ENCODE data around the gene ARSB.
"Not testable (repeated sequence)": the region's sequence is repeated elsewhere in the genome, so short reads cannot be mapped to it uniquely, and the experiment has no call there.

Gene ARSB

DNA sequence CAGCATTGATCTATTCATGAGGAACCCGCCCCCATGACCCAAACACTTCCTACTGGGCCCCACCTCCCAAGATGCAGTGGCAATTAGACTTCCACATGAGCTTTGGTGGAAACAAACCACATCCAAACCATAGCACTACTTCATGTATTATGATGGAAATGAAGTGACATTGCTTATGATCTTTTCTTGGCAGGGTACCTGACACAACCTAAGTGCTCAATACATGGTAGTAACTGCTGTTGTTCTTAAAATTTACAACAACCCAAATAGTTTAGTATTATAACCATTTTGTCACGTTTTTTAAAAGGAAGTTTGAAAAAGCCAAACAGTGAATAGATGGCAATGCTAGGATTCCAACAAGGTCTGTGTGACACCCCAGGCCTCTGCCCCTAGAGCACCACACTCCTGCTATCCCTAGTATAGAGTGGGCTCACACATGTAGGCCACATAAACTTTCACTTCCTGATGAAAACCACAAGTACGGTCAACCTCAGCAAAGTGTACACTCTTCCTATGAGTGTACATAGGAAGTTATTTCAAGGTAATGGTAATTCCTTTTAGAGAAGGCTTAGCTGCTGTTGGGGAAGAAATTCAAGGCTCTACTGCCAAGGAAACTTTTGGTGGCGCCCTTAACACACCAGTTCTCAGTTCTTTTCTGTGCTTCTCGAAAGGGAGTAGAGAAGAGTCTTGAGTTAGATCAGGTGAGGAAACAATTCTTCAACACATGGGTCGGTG lies 97.6 kb downstream of the ARSB start:
- no peak for DNase-seq (ENCODE audit: low read depth)
- TF ChIP-seq, protein P1, sequence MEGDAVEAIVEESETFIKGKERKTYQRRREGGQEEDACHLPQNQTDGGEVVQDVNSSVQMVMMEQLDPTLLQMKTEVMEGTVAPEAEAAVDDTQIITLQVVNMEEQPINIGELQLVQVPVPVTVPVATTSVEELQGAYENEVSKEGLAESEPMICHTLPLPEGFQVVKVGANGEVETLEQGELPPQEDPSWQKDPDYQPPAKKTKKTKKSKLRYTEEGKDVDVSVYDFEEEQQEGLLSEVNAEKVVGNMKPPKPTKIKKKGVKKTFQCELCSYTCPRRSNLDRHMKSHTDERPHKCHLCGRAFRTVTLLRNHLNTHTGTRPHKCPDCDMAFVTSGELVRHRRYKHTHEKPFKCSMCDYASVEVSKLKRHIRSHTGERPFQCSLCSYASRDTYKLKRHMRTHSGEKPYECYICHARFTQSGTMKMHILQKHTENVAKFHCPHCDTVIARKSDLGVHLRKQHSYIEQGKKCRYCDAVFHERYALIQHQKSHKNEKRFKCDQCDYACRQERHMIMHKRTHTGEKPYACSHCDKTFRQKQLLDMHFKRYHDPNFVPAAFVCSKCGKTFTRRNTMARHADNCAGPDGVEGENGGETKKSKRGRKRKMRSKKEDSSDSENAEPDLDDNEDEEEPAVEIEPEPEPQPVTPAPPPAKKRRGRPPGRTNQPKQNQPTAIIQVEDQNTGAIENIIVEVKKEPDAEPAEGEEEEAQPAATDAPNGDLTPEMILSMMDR (conservative IDR thresholded peaks at IDR 0.05; ENCODE audit: control insufficient read depth, insufficient read depth, low read depth, low read length) = no peak
- no peak overlapping the region for H3K4me3 ChIP-seq (ENCODE audit: control insufficient read depth, low read depth, low read length)

DNA sequence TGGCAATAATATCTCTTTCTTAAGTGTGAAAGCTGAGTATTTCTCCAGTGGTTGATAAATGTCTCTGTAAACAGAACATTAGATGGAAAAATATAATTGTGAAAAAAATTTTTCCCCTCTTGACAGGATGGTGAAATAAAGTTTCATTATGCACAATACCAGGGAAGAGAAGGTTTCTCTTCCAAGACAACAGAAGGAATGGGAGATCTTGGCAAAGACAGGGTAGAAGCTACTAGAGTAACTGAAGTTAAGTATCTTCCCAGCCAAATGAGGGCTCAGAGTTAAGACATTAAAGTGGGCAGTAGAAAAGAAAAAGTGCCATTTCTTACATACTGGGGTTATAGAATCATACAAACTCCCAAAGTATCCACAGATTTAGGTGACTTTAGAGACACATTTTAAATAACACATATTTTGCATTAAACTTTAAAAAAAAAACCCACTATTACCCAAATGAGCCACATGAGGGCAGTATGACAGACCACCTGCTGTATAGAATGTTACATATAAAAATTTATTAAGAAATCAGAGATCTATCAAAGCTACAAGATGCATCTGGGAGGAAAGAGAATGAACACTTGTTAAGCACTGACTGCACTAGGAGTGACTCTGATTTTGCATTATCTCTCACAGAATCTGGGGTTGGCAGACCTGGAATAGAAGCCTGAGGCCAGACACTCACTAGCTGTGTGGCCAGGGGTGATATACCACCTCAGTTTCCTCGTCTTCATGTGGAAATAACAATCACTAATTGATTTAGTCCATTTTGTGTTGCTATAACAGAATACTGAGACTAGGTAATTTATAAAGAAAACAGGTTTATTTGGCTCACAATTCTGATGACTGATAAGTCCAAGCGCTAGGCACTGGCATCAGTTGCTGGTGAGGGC lies 98.5 kb downstream of the ARSB start:
- TF ChIP-seq, protein P1 (conservative IDR thresholded peaks at IDR 0.05; ENCODE audit: control insufficient read depth, insufficient read depth, low read depth, low read length) = peak; percentile 68
- H3K4me3 ChIP-seq (ENCODE audit: control insufficient read depth, low read depth, low read length) = no peak overlapping the region
- peak; percentile 33 for DNase-seq (ENCODE audit: low read depth)

DNA sequence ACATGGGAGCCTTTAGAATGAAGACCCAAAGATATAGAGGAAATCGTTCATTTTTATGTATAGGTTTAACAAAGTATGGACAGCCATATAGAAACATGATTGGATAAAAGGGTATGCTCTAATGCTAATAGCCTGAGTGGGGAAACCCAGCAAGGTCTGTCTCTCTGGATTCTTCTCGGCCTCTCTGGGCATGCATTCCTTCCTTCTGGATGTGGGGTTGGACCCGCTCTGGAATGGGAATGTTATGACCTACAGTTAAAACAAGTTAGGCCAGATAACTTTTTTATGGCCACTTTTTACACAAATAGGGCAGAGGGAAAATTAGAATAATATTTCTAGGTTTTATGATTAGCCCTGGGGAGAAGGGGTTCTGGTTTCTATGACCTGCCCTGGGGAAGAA lies 103.2 kb downstream of the ARSB start:
- no peak overlapping the region for H3K4me3 ChIP-seq (ENCODE audit: control insufficient read depth, low read depth, low read length)
- no peak for DNase-seq (ENCODE audit: low read depth)
- TF ChIP-seq, protein P1 (conservative IDR thresholded peaks at IDR 0.05; ENCODE audit: control insufficient read depth, insufficient read depth, low read depth, low read length) = no peak

DNA sequence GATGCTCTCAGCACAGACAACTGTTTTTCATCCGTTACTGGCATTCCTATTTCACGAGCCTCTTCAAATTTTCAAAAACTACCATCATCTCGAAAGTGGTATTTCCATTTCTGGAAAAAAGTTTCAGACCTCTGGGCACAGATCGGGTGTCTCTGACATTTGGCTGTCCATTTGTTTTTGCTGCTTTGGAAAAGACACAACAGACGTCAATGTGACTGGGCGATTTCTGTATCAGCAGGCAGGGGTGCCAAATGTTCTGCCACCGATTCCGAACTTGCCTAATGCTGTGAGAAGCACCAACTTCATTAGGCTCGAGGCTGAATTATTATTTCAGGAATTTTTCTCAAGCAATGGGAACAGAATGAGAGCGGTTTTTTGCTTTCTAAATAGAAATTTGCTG lies 105.6 kb downstream of the ARSB start:
- DNase-seq (ENCODE audit: low read depth) = peak; percentile 19
- no peak overlapping the region for H3K4me3 ChIP-seq (ENCODE audit: control insufficient read depth, low read depth, low read length)
- TF ChIP-seq, protein P1 (conservative IDR thresholded peaks at IDR 0.05; ENCODE audit: control insufficient read depth, insufficient read depth, low read depth, low read length) = no peak

DNA sequence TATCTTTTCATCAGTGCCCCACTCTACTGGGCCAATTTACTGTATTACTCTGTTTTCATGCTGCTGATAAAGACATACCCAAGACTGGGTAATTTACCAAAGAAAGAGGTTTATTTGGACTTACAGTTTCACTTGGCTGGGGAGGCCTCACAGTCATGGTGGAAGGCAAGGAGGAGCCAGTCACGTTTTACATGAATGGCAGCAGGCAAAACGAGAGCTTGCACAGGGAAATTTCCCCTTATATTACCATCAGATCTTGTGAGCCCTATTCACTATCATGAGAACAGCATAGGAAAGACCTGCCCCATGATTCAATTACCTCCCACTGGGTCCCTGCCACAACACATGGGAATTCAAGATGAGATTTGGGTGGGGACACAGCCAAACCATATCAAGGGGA lies 119.0 kb downstream of the ARSB start:
- not testable (repeated sequence) for DNase-seq (ENCODE audit: low read depth)

DNA sequence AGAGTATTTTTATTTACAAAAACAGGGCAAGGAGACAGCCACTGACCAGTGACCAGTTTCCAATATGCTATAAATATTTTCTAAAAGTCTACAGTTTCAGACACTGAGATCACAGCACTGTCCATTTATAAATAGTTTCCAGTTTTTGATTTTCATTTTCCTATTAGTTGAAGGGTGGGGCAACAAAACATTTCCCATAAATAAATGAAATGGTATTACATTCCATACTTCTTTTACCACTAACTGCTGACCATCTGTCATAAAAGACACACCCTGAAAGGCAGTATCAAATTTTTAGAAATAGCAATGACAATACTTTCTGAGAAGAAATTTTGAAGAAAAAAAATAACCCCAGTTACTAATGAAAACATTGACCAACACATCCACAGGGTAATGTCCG lies 126.7 kb downstream of the ARSB start:
- DNase-seq (ENCODE audit: low read depth) = no peak
- TF ChIP-seq, protein P1 (conservative IDR thresholded peaks at IDR 0.05; ENCODE audit: control insufficient read depth, insufficient read depth, low read depth, low read length) = no peak

More for the DNA sequence above, 119.0 kb downstream of the ARSB start:
- not testable (repeated sequence) for H3K4me3 ChIP-seq (ENCODE audit: control insufficient read depth, low read depth, low read length)

DNA sequence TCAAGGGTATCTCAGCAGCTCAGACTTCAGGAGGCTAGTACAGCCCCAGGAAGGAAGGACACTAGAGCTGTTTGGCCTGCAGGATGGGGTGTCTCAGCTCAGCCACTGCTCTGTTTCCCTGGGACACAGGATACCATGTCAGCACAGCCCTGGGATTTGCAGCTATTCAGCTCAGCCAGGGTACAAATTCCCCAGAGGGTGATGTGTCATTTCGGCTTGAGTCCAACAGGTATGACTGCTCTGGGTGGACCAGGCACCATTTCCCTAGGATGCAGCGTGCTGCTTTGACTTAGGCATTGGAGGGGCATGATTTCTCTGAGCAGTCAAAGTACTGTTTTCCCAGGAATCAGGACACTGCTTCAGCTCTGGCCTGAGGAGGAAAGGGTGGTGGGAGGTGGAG lies 130.1 kb downstream of the ARSB start:
- DNase-seq (ENCODE audit: low read depth) = no peak
- TF ChIP-seq, protein P1 (conservative IDR thresholded peaks at IDR 0.05; ENCODE audit: control insufficient read depth, insufficient read depth, low read depth, low read length) = no peak
- H3K4me3 ChIP-seq (ENCODE audit: control insufficient read depth, low read depth, low read length) = no peak overlapping the region

More for the DNA sequence above, 126.7 kb downstream of the ARSB start:
- no peak overlapping the region for H3K4me3 ChIP-seq (ENCODE audit: control insufficient read depth, low read depth, low read length)

DNA sequence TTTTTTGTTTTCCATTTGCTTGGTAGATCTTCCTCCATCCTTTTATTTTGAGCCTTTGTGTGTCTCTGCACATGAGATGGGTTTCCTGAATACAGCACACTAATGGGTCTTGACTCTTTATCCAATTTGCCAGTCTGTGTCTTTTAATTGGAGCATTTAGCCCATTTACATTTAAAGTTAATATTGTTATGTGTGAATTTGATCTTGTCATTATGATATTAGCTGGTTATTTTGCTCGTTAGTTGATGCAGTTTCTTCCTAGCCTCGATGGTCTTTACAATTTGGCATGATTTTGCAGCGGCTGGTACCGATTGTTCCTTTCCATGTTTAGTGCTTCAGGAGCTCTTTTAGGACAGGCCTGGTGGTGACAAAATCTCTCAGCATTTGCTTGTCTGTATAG lies 133.2 kb downstream of the ARSB start:
- H3K4me3 ChIP-seq (ENCODE audit: control insufficient read depth, low read depth, low read length); DNase-seq (ENCODE audit: low read depth): not testable (repeated sequence)

Data from fibroblast of mammary gland (primary cell).